Tibial nerve (tissue), 4 donors: Measurements from ENCODE around the gene LIFR. TPM values are rescaled to one million over a fixed set of nuclear protein-coding genes. Genes with fewer than 3 reads are reported as not detected.

ENCODE experiments used
- DNase-seq, 2 donors: peaks; one replicate each; pipeline ENCODE4 v3.0.0-alpha.2; 2019; ENCODE audit warnings: low spot score in 2 of 2
- H3K27ac ChIP-seq, 4 donors: fragments of 200-600 bp; sonication (generic) in 3 of 4; one replicate each; pipeline ENCODE4 v1.5.1; 2017 to 2019; ENCODE audit warnings: mild to moderate bottlenecking in 1 of 4
- H3K27me3 ChIP-seq, 2 donors: fragments of 200-600 bp; sonication (generic) in 1 of 2; one replicate each; pipeline versions ENCODE4 v1.5.1 to v1.6.0; 2017 to 2019
- H3K36me3 ChIP-seq, 3 donors: fragments of 200-600 bp; sonication (generic); one replicate each; pipeline ENCODE4 v1.5.1; 2018 to 2019
- H3K4me1 ChIP-seq, 4 donors: fragments of 200-600 bp; sonication (generic) in 3 of 4; one replicate each; pipeline ENCODE4 v1.5.1; 2017 to 2019
- H3K4me3 ChIP-seq, 4 donors: fragments of 200-600 bp; sonication (generic) in 3 of 4; one replicate each; pipeline ENCODE4 v1.5.1; 2017 to 2019; ENCODE audit warnings: mild to moderate bottlenecking in 1 of 4, moderate library complexity in 1 of 4
- H3K9me3 ChIP-seq, 4 donors: fragments of 200-600 bp; sonication (generic) in 3 of 4; one replicate each; pipeline ENCODE4 v1.5.1; 2017 to 2019
- EP300 ChIP-seq, 2 donors: sonication (generic); formaldehyde crosslinking; IDR thresholded peaks; one replicate each; pipeline ENCODE4 v1.6.1; 2017; ENCODE audit warnings: antibody characterized with exemption in 2 of 2, mild to moderate bottlenecking in 1 of 2
- POLR2A ChIP-seq, 2 donors: fragments of 450-650 bp; IDR thresholded peaks; one replicate each; pipeline ENCODE4 v1.6.1; 2017; ENCODE audit warnings: antibody characterized with exemption in 2 of 2, mild to moderate bottlenecking in 2 of 2, moderate library complexity in 2 of 2
- WGBS, 2 donors: methylation state at CpG; one replicate each; pipeline ENCODE4 v1.1.5; 2018; 5-methylcytosine and 5-hydroxymethylcytosine counted together
- small RNA-seq: library from RNA; depleted of rRNA; stranded (forward); fragments of <200 nt; gene quantifications from one replicate; pipeline ENCODE3, GENCODE V24; 2016
- total RNA-seq, 4 donors: library from RNA; depleted of rRNA; stranded (reverse); fragments of >200 nt; gene quantifications; one replicate each; pipeline ENCODE4 v1.1.0, GENCODE V29; 2016
- TF ChIP-seq, protein P1 (sequence below), 5 experiments: fragments of 200-600 bp in 3 of 5; fragments of 450-650 bp in 2 of 5; sonication (generic) in 3 of 5; IDR thresholded peaks; one replicate each; pipeline ENCODE4 v1.5.1; 2016 to 2019; ENCODE audit warnings: antibody characterized with exemption in 5 of 5, mild to moderate bottlenecking in 3 of 5, moderate library complexity in 2 of 5

LIFR gene
- total RNA-seq, 4 donors from 2014 or later: 145 to 247 (median 212) TPM

DNA sequence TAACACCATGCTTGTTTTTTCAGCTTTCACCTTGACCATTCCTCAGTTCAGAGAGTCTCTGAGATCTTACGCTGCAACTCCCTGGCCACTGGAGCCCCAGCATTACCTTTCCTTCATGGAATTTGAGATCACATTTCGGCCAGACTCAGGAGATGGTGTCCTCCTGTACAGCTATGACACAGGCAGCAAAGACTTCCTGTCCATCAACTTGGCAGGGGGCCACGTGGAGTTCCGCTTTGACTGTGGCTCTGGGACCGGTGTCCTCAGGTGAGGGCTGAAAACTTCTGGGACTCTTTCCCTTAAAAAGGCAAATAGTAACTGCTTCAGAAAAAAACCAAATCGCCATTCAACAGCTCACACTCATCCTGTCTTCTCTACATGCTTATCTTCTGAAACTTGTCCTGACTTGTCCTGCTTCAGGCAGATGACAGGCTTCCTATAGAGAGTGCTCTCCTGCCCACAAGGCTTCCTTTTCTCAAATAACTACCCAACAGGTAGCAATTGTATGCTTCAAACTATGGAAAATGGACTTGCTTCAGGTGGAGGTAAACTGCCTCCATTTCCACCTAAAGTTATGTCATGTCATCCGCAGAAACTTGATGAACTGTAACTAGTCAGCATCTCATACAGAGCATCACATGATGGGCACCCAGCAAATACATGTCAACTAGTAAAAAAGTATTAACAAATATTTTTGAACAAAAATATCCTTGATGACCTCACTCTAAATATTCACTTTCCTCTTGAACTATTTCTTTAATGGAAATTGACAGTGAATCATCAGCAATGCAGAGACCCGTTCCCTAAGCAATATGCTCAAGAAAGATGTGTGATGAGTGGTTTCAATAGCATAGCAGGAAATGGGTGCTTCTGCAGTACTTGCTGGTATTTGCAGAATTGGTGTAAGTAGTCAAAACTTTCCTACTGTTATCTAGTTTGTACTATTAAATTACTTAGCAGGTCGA is 129.2 kb downstream of the LIFR start:
- Histone ChIP-seq H3K36me3 (no peaks in the 10 kb centered on the region), H3K27ac (no peak overlapping the region), H3K27me3 (no peaks in the 10 kb centered on the region), H3K4me3 (no peak overlapping the region), H3K9me3 (no peaks in the 10 kb centered on the region), H3K4me1 (no peaks in the 10 kb centered on the region)
- 84 to 86% methylated on average over 9 of the region's 9 CpGs for WGBS, 2 donors
- DNase-seq: no peak
- TF ChIP-seq, protein P1, sequence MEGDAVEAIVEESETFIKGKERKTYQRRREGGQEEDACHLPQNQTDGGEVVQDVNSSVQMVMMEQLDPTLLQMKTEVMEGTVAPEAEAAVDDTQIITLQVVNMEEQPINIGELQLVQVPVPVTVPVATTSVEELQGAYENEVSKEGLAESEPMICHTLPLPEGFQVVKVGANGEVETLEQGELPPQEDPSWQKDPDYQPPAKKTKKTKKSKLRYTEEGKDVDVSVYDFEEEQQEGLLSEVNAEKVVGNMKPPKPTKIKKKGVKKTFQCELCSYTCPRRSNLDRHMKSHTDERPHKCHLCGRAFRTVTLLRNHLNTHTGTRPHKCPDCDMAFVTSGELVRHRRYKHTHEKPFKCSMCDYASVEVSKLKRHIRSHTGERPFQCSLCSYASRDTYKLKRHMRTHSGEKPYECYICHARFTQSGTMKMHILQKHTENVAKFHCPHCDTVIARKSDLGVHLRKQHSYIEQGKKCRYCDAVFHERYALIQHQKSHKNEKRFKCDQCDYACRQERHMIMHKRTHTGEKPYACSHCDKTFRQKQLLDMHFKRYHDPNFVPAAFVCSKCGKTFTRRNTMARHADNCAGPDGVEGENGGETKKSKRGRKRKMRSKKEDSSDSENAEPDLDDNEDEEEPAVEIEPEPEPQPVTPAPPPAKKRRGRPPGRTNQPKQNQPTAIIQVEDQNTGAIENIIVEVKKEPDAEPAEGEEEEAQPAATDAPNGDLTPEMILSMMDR (IDR thresholded peaks at IDR 0.05): no peak
- TF ChIP-seq EP300 (IDR thresholded peaks at IDR 0.05) (no peak), POLR2A (IDR thresholded peaks at IDR 0.05) (no peak)

DNA sequence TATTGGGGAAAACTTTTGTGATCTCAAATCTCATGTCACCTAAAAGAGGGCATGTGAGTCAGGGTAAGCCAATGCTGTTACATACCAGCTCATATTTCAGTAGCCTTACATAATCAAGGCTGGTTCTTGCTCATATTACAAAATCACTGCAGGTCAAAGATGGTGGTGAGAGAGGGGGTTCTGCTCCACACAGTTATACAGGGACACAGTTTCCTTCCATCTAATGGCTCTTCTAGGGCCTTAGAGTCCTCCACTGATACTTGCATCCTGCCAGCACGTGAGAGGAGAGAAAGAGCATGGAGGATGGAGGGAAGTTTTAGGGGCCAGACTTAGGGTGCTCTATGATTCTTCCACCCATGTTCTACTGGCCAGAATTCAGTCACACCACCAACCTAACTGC is 130.0 kb downstream of the LIFR start:
- TF ChIP-seq, protein P1 (IDR thresholded peaks at IDR 0.05): no peak
- TF ChIP-seq POLR2A (IDR thresholded peaks at IDR 0.05) (no peak), EP300 (IDR thresholded peaks at IDR 0.05) (no peak)
- no peaks in the 10 kb centered on the region for H3K27me3 ChIP-seq
- 67 to 93% methylated on average over 1 of the region's 1 CpG for WGBS, 2 donors
- no peaks in the 10 kb centered on the region for H3K4me1 ChIP-seq
- H3K36me3 ChIP-seq: no peaks in the 10 kb centered on the region
- DNase-seq: no peak
- no peaks in the 10 kb centered on the region for H3K9me3 ChIP-seq
- no peak overlapping the region for H3K27ac ChIP-seq
- no peak overlapping the region for H3K4me3 ChIP-seq

Small RNA genes lying within 50 kb of the gene (small RNA-seq; reads per million reads assigned to genes)
- gene AC091839.1 (not detected), gene MIR3650 (not detected)
